Osteocyte (in vitro differentiated cells): ENCODE measurements around the gene PRRT1B. TPM values are rescaled to one million over a fixed set of nuclear protein-coding genes. Genes with fewer than 3 reads are reported as not detected.
"Not testable (repeated sequence)": the region's sequence is repeated elsewhere in the genome, so short reads cannot be mapped to it uniquely, and the experiment has no call there.

Source experiments
- DNase-seq: peaks from one replicate; pipeline ENCODE4 v3.0.0; 2021; ENCODE audit warnings: mixed read lengths; ENCODE audit not compliant: unreplicated experiment; ENCODE audit errors: extremely low spot score
- H3K27ac Mint-ChIP-seq: one replicate; pipeline ENCODE4 v1.8.0; 2021; ENCODE audit warnings: mild to moderate bottlenecking, mixed read lengths; ENCODE audit not compliant: unreplicated experiment
- H3K27me3 Mint-ChIP-seq: one replicate; pipeline ENCODE4 v1.8.0; 2021; ENCODE audit warnings: mixed read lengths; ENCODE audit not compliant: unreplicated experiment
- H3K36me3 Mint-ChIP-seq: one replicate; pipeline ENCODE4 v1.8.0; 2021; ENCODE audit warnings: mixed read lengths; ENCODE audit not compliant: unreplicated experiment
- H3K4me1 Mint-ChIP-seq: one replicate; pipeline ENCODE4 v1.8.0; 2021; ENCODE audit warnings: mixed read lengths; ENCODE audit not compliant: unreplicated experiment
- H3K4me3 Mint-ChIP-seq: one replicate; pipeline ENCODE4 v1.8.0; 2021; ENCODE audit warnings: mild to moderate bottlenecking, moderate library complexity, mixed read lengths; ENCODE audit not compliant: unreplicated experiment
- H3K9me3 Mint-ChIP-seq: one replicate; pipeline ENCODE4 v1.8.0; 2021; ENCODE audit warnings: mixed read lengths; ENCODE audit not compliant: unreplicated experiment
- CTCF ChIP-seq: fragments of 200-600 bp; sonication (generic); IDR thresholded peaks from 2 replicates; pipeline ENCODE4 v1.5.0; 2021; ENCODE audit warnings: antibody characterized with exemption, mild to moderate bottlenecking, moderate library complexity
- total RNA-seq: library from RNA; stranded (reverse); gene quantifications from 2 replicates; pipeline ENCODE4 v1.2.1, GENCODE V29; 2021

PRRT1B gene
- total RNA-seq, 1 donor from 2014 or later = not detected

GRCh38 chr9:131543141-131543540 lies 2.2 kb upstream of the PRRT1B start:
- TF ChIP-seq CTCF = no peak
- no peak for DNase-seq
- peaks cover 13% of the 10 kb centered on the region for H3K9me3 Mint-ChIP-seq
- no peak overlapping the region for H3K4me3 Mint-ChIP-seq
- H3K4me1 Mint-ChIP-seq = no peaks in the 10 kb centered on the region
- no peak overlapping the region for H3K27ac Mint-ChIP-seq
- H3K27me3 Mint-ChIP-seq = peaks cover 10% of the 10 kb centered on the region
- peaks cover 6% of the 10 kb centered on the region for H3K36me3 Mint-ChIP-seq

GRCh38 chr9:131545786-131546335 lies 538 bp downstream of the PRRT1B start:
- H3K27ac Mint-ChIP-seq = no peak overlapping the region
- peaks cover 13% of the 10 kb centered on the region for H3K9me3 Mint-ChIP-seq
- DNase-seq = no peak
- no peak for TF ChIP-seq CTCF
- H3K36me3 Mint-ChIP-seq = peaks cover 6% of the 10 kb centered on the region
- no peak overlapping the region for H3K4me3 Mint-ChIP-seq
- H3K27me3 Mint-ChIP-seq = peaks cover 33% of the 10 kb centered on the region
- H3K4me1 Mint-ChIP-seq = no peaks in the 10 kb centered on the region

GRCh38 chr9:131546336-131547084 lies 1.2 kb downstream of the PRRT1B start:
- H3K4me1 Mint-ChIP-seq = no peaks in the 10 kb centered on the region
- no peak overlapping the region for H3K4me3 Mint-ChIP-seq
- no peak overlapping the region for H3K27ac Mint-ChIP-seq
- peaks cover 13% of the 10 kb centered on the region for H3K9me3 Mint-ChIP-seq
- peaks cover 6% of the 10 kb centered on the region for H3K36me3 Mint-ChIP-seq
- peaks cover 33% of the 10 kb centered on the region for H3K27me3 Mint-ChIP-seq
- no peak for TF ChIP-seq CTCF
- no peak for DNase-seq

GRCh38 chr9:131549186-131549585 lies 3.9 kb downstream of the PRRT1B start:
- not testable (repeated sequence) for H3K36me3 Mint-ChIP-seq, H3K27ac Mint-ChIP-seq, DNase-seq, H3K9me3 Mint-ChIP-seq, H3K4me3 Mint-ChIP-seq, H3K4me1 Mint-ChIP-seq
- peaks cover 38% of the 10 kb centered on the region for H3K27me3 Mint-ChIP-seq

- DNase-seq, H3K27ac Mint-ChIP-seq, H3K4me3 Mint-ChIP-seq, H3K36me3 Mint-ChIP-seq, H3K9me3 Mint-ChIP-seq: not testable (repeated sequence)
- Mint-ChIP-seq H3K27me3 (peaks cover 43% of the 10 kb centered on the region), H3K4me1 (peaks cover 11% of the 10 kb centered on the region)
Observed at GRCh38 chr9:131550465-131550864, 5.1 kb downstream of the PRRT1B start.

GRCh38 chr9:131552030-131552429 lies 6.7 kb downstream of the PRRT1B start:
- no peak for TF ChIP-seq CTCF
- Mint-ChIP-seq H3K27ac (no peak overlapping the region), H3K4me3 (no peak overlapping the region), H3K9me3 (no peaks in the 10 kb centered on the region), H3K4me1 (peaks cover 11% of the 10 kb centered on the region), H3K36me3 (no peaks in the 10 kb centered on the region), H3K27me3 (peaks cover 50% of the 10 kb centered on the region)
- DNase-seq = no peak
